ENCODE data around the gene CCDC196. TPM values are rescaled to one million over a fixed set of nuclear protein-coding genes. Genes with fewer than 3 reads are reported as not detected.
"Not testable (repeated sequence)": the region's sequence is repeated elsewhere in the genome, so short reads cannot be mapped to it uniquely, and the experiment has no call there.

The CCDC196 gene
- total and polyA plus RNA-seq, 7 experiments from 2014 or later = not detected

GRCh38 chr14:66502836-66503235 is 16.7 kb downstream of the CCDC196 start:
- H3K4me3 Mint-ChIP-seq; H3K27me3 ChIP-seq (ENCODE audit: control insufficient read depth in 2 of 2, insufficient read depth in 2 of 2, low read length in 2 of 2); intact Hi-C loops (cut with micrococcal nuclease); H3K9me3 Mint-ChIP-seq; POLR2A ChIA-PET; H3K4me1 ChIP-seq (ENCODE audit: control insufficient read depth in 2 of 2, insufficient read depth in 2 of 2, low read length in 2 of 2); H3K36me3 Mint-ChIP-seq; H3K27ac ChIP-seq (ENCODE audit: low read depth, low read length); H3K9me3 ChIP-seq (ENCODE audit: control insufficient read depth in 2 of 3, low read length in 3 of 3); H3K4me3 ChIP-seq (ENCODE audit: low read length); H3K36me3 ChIP-seq (ENCODE audit: control insufficient read depth in 2 of 3, insufficient read depth in 3 of 3, low read length in 3 of 3); ATAC-seq; H3K27me3 Mint-ChIP-seq; H3K27ac Mint-ChIP-seq; DNase-seq; CTCF ChIA-PET: not testable (repeated sequence)
- H3K4me1 Mint-ChIP-seq = peaks cover 0 to 19% (median 12%) of the 10 kb centered on the region in 7 donors

GRCh38 chr14:66503532-66503931 is 17.4 kb downstream of the CCDC196 start:
- no peaks in the 10 kb centered on the region for H3K9me3 Mint-ChIP-seq
- CTCF ChIA-PET = no interaction called here
- H3K36me3 Mint-ChIP-seq = peaks cover 0 to 7% (median 0%) of the 10 kb centered on the region in 5 donors
- intact Hi-C loops (cut with micrococcal nuclease) = no loop called here
- no peaks in the 10 kb centered on the region for H3K27me3 ChIP-seq (ENCODE audit: control insufficient read depth in 2 of 2, insufficient read depth in 2 of 2, low read length in 2 of 2)
- ATAC-seq (no peak), DNase-seq (no peak)
- H3K27me3 Mint-ChIP-seq = no peaks in the 10 kb centered on the region
- H3K36me3 ChIP-seq (ENCODE audit: control insufficient read depth in 2 of 3, insufficient read depth in 3 of 3, low read length in 3 of 3) = peaks cover 0 to 12% (median 0%) of the 10 kb centered on the region in 3 experiments
- peaks cover 0 to 6% of the 10 kb centered on the region in 2 donors for H3K4me1 ChIP-seq (ENCODE audit: control insufficient read depth in 2 of 2, insufficient read depth in 2 of 2, low read length in 2 of 2)
- H3K27ac ChIP-seq (ENCODE audit: low read depth, low read length) = no peak overlapping the region
- H3K9me3 ChIP-seq (ENCODE audit: control insufficient read depth in 2 of 3, low read length in 3 of 3) = no peaks in the 10 kb centered on the region
- H3K27ac Mint-ChIP-seq = no peak overlapping the region
- POLR2A ChIA-PET = no interaction called here
- peaks cover 0 to 19% (median 11%) of the 10 kb centered on the region in 7 donors for H3K4me1 Mint-ChIP-seq
- H3K4me3 ChIP-seq (ENCODE audit: low read length) = no peak overlapping the region
- no peak overlapping the region for H3K4me3 Mint-ChIP-seq

GRCh38 chr14:66507181-66507721 is 21.1 kb downstream of the CCDC196 start:
- H3K27me3 Mint-ChIP-seq = peaks cover 0 to 26% (median 0%) of the 10 kb centered on the region in 5 donors
- peaks cover 0 to 5% (median 3%) of the 10 kb centered on the region in 5 donors for H3K36me3 Mint-ChIP-seq
- H3K4me3 Mint-ChIP-seq = peak overlapping the region; percentile 94 to 100 (median 99)

GRCh38 chr14:66507722-66508546 is 21.8 kb downstream of the CCDC196 start, which contains the start of gene GPHN:
Gene GPHN (plus strand): TSS chr14:66508147.
- peaks cover 16 to 42% (median 34%) of the 10 kb centered on the region in 7 donors for H3K4me1 Mint-ChIP-seq
- H3K27ac ChIP-seq (ENCODE audit: low read depth, low read length) = peak within 1 kb of the TSS; percentile 70
- ATAC-seq (peak; percentile 93), DNase-seq (peak; percentile 62 to 87 (median 82))
- intact Hi-C loops (cut with micrococcal nuclease) = loop anchor here (1.0 to 5.0 kb wide), 13 partner anchors 11 to 1966 kb away; partner anchors contain the start of genes EIF2S1 (in 2 of the 2), FNTB (in 2 of the 2), FUT8 (in 2 of the 2) and PALS1 (in 2 of the 2)
- peaks cover 0 to 14% (median 0%) of the 10 kb centered on the region in 3 experiments for H3K36me3 ChIP-seq (ENCODE audit: control insufficient read depth in 2 of 3, insufficient read depth in 3 of 3, low read length in 3 of 3)
- no peaks in the 10 kb centered on the region for H3K9me3 ChIP-seq (ENCODE audit: control insufficient read depth in 2 of 3, low read length in 3 of 3)
- peak within 1 kb of the TSS; percentile 94 to 100 (median 99) for H3K4me3 Mint-ChIP-seq
- H3K27ac Mint-ChIP-seq = peak within 1 kb of the TSS; percentile 71 to 96 (median 91)
- peaks cover 0 to 29% (median 0%) of the 10 kb centered on the region in 5 donors for H3K27me3 Mint-ChIP-seq
- peaks cover 0 to 3% (median 2%) of the 10 kb centered on the region in 5 donors for H3K36me3 Mint-ChIP-seq
- H3K4me3 ChIP-seq (ENCODE audit: low read length) = peak within 1 kb of the TSS; percentile 78
- ChIA-PET POLR2A (interaction anchor here (0.6 to 1.7 kb wide), 7 partner anchors 11 to 1593 kb away, joined by 3 to 10 read pairs (median 4); partner anchors contain the start of genes MAX and PALS1), CTCF (interaction anchor here (0.5 to 1.0 kb wide), 4 partner anchors 9 to 777 kb away, joined by 3 to 4 read pairs (median 4); no protein-coding TSS in a partner anchor)
- peaks cover 6 to 7% of the 10 kb centered on the region in 2 donors for H3K4me1 ChIP-seq (ENCODE audit: control insufficient read depth in 2 of 2, insufficient read depth in 2 of 2, low read length in 2 of 2)
- H3K27me3 ChIP-seq (ENCODE audit: control insufficient read depth in 2 of 2, insufficient read depth in 2 of 2, low read length in 2 of 2) = no peaks in the 10 kb centered on the region
- no peaks in the 10 kb centered on the region for H3K9me3 Mint-ChIP-seq

More at GRCh38 chr14:66507181-66507721, 21.1 kb downstream of the CCDC196 start:
- Histone ChIP-seq H3K9me3 (ENCODE audit: control insufficient read depth in 2 of 3, low read length in 3 of 3) (no peaks in the 10 kb centered on the region), H3K4me3 (ENCODE audit: low read length) (peak overlapping the region; percentile 78), H3K4me1 (ENCODE audit: control insufficient read depth in 2 of 2, insufficient read depth in 2 of 2, low read length in 2 of 2) (peaks cover 5 to 6% of the 10 kb centered on the region in 2 donors), H3K27me3 (ENCODE audit: control insufficient read depth in 2 of 2, insufficient read depth in 2 of 2, low read length in 2 of 2) (no peaks in the 10 kb centered on the region), H3K27ac (ENCODE audit: low read depth, low read length) (peak overlapping the region; percentile 70), H3K36me3 (ENCODE audit: control insufficient read depth in 2 of 3, insufficient read depth in 3 of 3, low read length in 3 of 3) (peaks cover 0 to 14% (median 0%) of the 10 kb centered on the region in 3 experiments)
- H3K27ac Mint-ChIP-seq = peak overlapping the region; percentile 71 to 96 (median 87)
- peaks cover 16 to 41% (median 33%) of the 10 kb centered on the region in 7 donors for H3K4me1 Mint-ChIP-seq
- DNase-seq (peak in 1 of 9 donors; percentile 9), ATAC-seq (peak; percentile 6)
- intact Hi-C loops (cut with micrococcal nuclease) = loop anchor here (1.0 to 5.0 kb wide), 7 partner anchors 1094 to 1965 kb away; partner anchors contain the start of genes FNTB (in 2 of the 2), FUT8 (in 2 of the 2), RDH11 (in 2 of the 2) and HSPA2 (in 1 of the 2)
- no peaks in the 10 kb centered on the region for H3K9me3 Mint-ChIP-seq
- ChIA-PET POLR2A (interaction anchor here (0.6 to 1.7 kb wide), 5 partner anchors 10 to 1592 kb away, joined by 3 to 10 read pairs (median 4); partner anchors contain the start of gene PALS1), CTCF (interaction anchor here (0.6 to 1.0 kb wide), 3 partner anchors 8 to 104 kb away, joined by 3 to 5 read pairs (median 3); no protein-coding TSS in a partner anchor)

GRCh38 chr14:66508547-66508845 is 22.3 kb downstream of the CCDC196 start:
- H3K27ac ChIP-seq (ENCODE audit: low read depth, low read length) = peak overlapping the region; percentile 70
- intact Hi-C loops (cut with micrococcal nuclease) = loop anchor here (1.0 to 5.0 kb wide), 11 partner anchors 11 to 1966 kb away; partner anchors contain the start of genes EIF2S1 (in 2 of the 2), FNTB (in 2 of the 2), PALS1 (in 2 of the 2) and ARG2 (in 1 of the 2)
- Mint-ChIP-seq H3K27me3 (peaks cover 0 to 33% (median 0%) of the 10 kb centered on the region in 5 donors), H3K4me3 (peak overlapping the region; percentile 94 to 100 (median 99)), H3K36me3 (peaks cover 0 to 3% (median 0%) of the 10 kb centered on the region in 5 donors), H3K27ac (peak overlapping the region in 8 of 9 donors; percentile 63 to 96 (median 90)), H3K4me1 (peaks cover 16 to 48% (median 40%) of the 10 kb centered on the region in 7 donors), H3K9me3 (no peaks in the 10 kb centered on the region)
- no peaks in the 10 kb centered on the region for H3K27me3 ChIP-seq (ENCODE audit: control insufficient read depth in 2 of 2, insufficient read depth in 2 of 2, low read length in 2 of 2)
- POLR2A ChIA-PET = interaction anchor here (0.6 to 1.7 kb wide), 5 partner anchors 11 to 1406 kb away, joined by 3 to 10 read pairs (median 4); partner anchors contain the start of genes MAX and PALS1
- DNase-seq (no peak), ATAC-seq (no peak)
- peak overlapping the region; percentile 78 for H3K4me3 ChIP-seq (ENCODE audit: low read length)
- H3K4me1 ChIP-seq (ENCODE audit: control insufficient read depth in 2 of 2, insufficient read depth in 2 of 2, low read length in 2 of 2) = peaks cover 6 to 7% of the 10 kb centered on the region in 2 donors
- H3K36me3 ChIP-seq (ENCODE audit: control insufficient read depth in 2 of 3, insufficient read depth in 3 of 3, low read length in 3 of 3) = peaks cover 0 to 14% (median 0%) of the 10 kb centered on the region in 3 experiments
- CTCF ChIA-PET = interaction anchor here (0.7 kb wide), 1 partner anchor 777 kb away, joined by 4 read pairs; no protein-coding TSS in a partner anchor
- H3K9me3 ChIP-seq (ENCODE audit: control insufficient read depth in 2 of 3, low read length in 3 of 3) = no peaks in the 10 kb centered on the region

Data from naive thymus-derived CD4-positive, alpha-beta T cell (primary cell).